ENCODE measurements around the gene ZNF850.

The ZNF850 gene

GRCh38 chr19:36665832-36666231 lies 106.8 kb downstream of the ZNF850 start:
- Histone ChIP-seq H3K27me3 (no peaks in the 10 kb centered on the region), H3K9me3 (no peaks in the 10 kb centered on the region), H3K4me3 (ENCODE audit: low read depth, low read length) (peak overlapping the region; percentile 97), H3K36me3 (no peaks in the 10 kb centered on the region), H3K4me1 (no peaks in the 10 kb centered on the region)
- no peak for DNase-seq
- TF ChIP-seq CTCF (IDR thresholded peaks at IDR 0.05; ENCODE audit: low read depth, low read length): no peak

All from BE2C (cell line).